Esophagus (tissue), 2 donors: ENCODE data around the gene RNLS. TPM values are rescaled to one million over a fixed set of nuclear protein-coding genes. Genes with fewer than 3 reads are reported as not detected.
"Not testable (repeated sequence)": the region's sequence is repeated elsewhere in the genome, so short reads cannot be mapped to it uniquely, and the experiment has no call there.

Experiments used
- H3K27ac ChIP-seq, 2 donors: one replicate each; pipeline ENCODE4 v1.5.1; 2013; ENCODE audit warnings: low read depth in 2 of 2, mild to moderate bottlenecking in 2 of 2, inconsistent platforms in 1 of 2, low read length in 1 of 2, moderate library complexity in 1 of 2
- H3K27me3 ChIP-seq, 2 donors: one replicate each; pipeline ENCODE4 v1.6.1; 2013; ENCODE audit warnings: low read length in 2 of 2, control low read depth in 1 of 2, mild to moderate bottlenecking in 1 of 2; ENCODE audit not compliant: insufficient read depth in 2 of 2, control insufficient read depth in 1 of 2
- H3K36me3 ChIP-seq, 2 donors: one replicate each; pipeline ENCODE4 v1.6.1; 2013; ENCODE audit warnings: low read length in 1 of 2; ENCODE audit not compliant: control insufficient read depth in 2 of 2, insufficient read depth in 2 of 2
- H3K4me1 ChIP-seq, 2 donors: one replicate each; pipeline ENCODE4 v1.6.1; 2013; ENCODE audit warnings: low read length in 1 of 2; ENCODE audit not compliant: control insufficient read depth in 2 of 2, insufficient read depth in 2 of 2
- H3K4me3 ChIP-seq, 2 donors: one replicate each; pipeline ENCODE4 v1.5.1; 2013; ENCODE audit warnings: low read length in 2 of 2, mild to moderate bottlenecking in 2 of 2, low read depth in 1 of 2, moderate library complexity in 1 of 2
- H3K9me3 ChIP-seq, 2 donors: one replicate each; pipeline ENCODE4 v1.6.1; 2013; ENCODE audit warnings: mild to moderate bottlenecking in 2 of 2, low read depth in 1 of 2, low read length in 1 of 2, moderate library complexity in 1 of 2; ENCODE audit not compliant: control insufficient read depth in 2 of 2, insufficient read depth in 1 of 2
- WGBS, 2 donors: extraction: QIAGEN DNeasy Blood & Tissue Kit; methylation state at CpG; one replicate each; pipeline ENCODE4 v1.1.7; 2013; 5-methylcytosine and 5-hydroxymethylcytosine counted together
- polyA plus RNA-seq, 2 donors: library from polyadenylated mRNA; stranded (reverse); fragments of 200-250 nt; gene quantifications; one replicate each; pipeline ENCODE4 v1.2.3, GENCODE V29; 2013
- donor health status: healthy with polysubstance abuse.
- donor health status: Bipolar disorder and iron deficiency.

The RNLS gene
- polyA plus RNA-seq, 2 donors: 3.3 to 6.7 TPM

DNA sequence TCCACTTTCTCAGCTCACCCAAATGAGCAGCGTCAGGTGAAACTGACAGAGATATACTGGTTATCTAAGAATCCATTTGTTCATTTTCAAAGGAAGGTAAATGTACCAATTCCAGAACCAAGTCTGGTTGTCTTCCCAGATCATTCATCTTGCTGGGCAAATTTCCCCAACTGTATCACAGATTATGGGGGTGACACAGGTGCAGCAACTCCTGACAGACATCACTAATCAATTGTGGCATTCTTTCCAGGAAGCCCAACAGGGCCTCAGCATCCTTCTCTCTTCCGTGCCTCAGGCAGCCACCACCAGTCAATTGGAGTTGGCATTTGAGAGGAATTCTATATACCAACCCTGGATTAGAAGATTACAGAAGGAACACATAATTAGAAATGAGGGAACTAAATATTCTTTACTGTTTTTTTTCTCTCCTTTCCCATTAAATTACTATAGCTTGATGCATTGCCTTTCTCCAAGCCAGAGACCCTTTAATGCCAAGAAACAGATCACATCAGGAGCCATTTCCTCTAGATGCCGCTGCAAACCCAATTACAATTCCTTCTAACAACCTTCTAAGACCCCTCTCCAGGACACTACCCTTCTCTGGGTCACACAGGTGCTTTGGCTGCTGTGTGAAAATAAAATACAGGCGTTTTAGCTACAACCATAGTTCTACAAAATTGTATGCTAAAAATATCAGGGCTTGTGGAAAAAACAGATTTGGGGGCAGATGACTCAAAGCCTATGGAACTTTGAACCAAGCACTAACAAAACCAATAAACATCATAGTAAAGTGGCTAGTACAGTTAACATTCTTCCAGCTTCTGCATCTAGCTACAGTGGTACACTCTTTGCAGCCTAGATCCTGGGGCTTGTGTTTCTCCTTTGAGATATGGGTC, 291.6 kb downstream of the RNLS start:
- 87 to 93% methylated on average over 4 of the region's 4 CpGs for WGBS, 2 donors
- no peaks in the 10 kb centered on the region for H3K36me3 ChIP-seq
- no peaks in the 10 kb centered on the region for H3K27me3 ChIP-seq
- no peaks in the 10 kb centered on the region for H3K9me3 ChIP-seq
- H3K4me1 ChIP-seq: no peaks in the 10 kb centered on the region
- H3K4me3 ChIP-seq: no peak overlapping the region
- no peak overlapping the region for H3K27ac ChIP-seq

GRCh38 chr10:88289342-88289741, 293.8 kb downstream of the RNLS start:
- no peaks in the 10 kb centered on the region for H3K4me1 ChIP-seq
- no peaks in the 10 kb centered on the region for H3K27me3 ChIP-seq
- H3K9me3 ChIP-seq: no peaks in the 10 kb centered on the region
- no peaks in the 10 kb centered on the region for H3K36me3 ChIP-seq
- H3K27ac ChIP-seq: no peak overlapping the region
- H3K4me3 ChIP-seq: no peak overlapping the region

DNA sequence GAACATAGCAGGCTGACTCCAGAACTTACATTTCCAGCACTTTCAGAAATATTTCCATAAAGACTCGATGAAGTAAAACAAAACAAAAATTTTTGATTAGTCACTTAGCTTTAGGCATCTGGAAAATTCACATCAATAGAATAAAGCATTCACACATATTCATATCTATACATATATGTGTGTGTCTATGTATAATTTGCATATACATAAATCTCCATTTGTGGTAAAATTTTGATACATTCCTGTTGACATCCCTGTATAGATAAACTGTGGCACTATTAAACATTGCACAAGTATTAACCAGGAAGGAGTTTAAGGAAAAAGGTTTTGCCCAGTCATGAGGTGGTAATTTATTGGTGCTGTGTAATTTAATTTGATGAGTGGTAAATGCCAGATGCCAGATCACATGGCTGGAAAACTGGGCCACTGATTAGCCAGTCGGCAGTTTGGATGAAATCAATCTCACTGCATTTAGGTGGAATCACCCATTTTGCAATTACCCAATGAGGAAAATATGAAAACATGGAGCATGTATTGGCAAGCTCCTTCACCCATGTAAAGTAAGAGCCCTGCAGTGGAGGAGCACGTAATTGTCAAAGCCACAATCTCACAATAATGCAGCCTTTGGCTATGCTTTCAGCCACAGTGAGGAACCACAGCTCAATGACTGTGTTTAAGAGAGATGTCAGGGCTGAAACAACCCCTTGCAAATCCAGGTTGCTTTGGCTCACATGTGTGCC, 294.6 kb downstream of the RNLS start:
- no peaks in the 10 kb centered on the region for H3K9me3 ChIP-seq

GRCh38 chr10:88286030-88286429, 297.1 kb downstream of the RNLS start:
- H3K27me3 ChIP-seq: no peaks in the 10 kb centered on the region
- no peaks in the 10 kb centered on the region for H3K9me3 ChIP-seq
- 96 to 100% methylated on average over 1 of the region's 1 CpG for WGBS, 2 donors
- peaks cover 0 to 2% of the 10 kb centered on the region in 2 donors for H3K4me1 ChIP-seq
- H3K4me3 ChIP-seq: no peak overlapping the region
- no peak overlapping the region for H3K27ac ChIP-seq
- H3K36me3 ChIP-seq: no peaks in the 10 kb centered on the region

More for the DNA sequence above, 294.6 kb downstream of the RNLS start:
- Histone ChIP-seq H3K27me3 (no peaks in the 10 kb centered on the region), H3K4me1 (no peaks in the 10 kb centered on the region), H3K36me3 (no peaks in the 10 kb centered on the region), H3K27ac (no peak overlapping the region), H3K4me3 (no peak overlapping the region)
- 75 to 83% methylated on average over 3 of the region's 3 CpGs for WGBS, 2 donors

- Histone ChIP-seq H3K4me1 (peaks cover 0 to 2% of the 10 kb centered on the region in 2 donors), H3K36me3 (no peaks in the 10 kb centered on the region), H3K4me3 (no peak overlapping the region), H3K27ac (no peak overlapping the region), H3K27me3 (no peaks in the 10 kb centered on the region), H3K9me3 (no peaks in the 10 kb centered on the region)
- 54 to 69% methylated on average over 6 of the region's 6 CpGs for WGBS, 2 donors
These were observed 301.3 kb downstream of the RNLS start for GRCh38 chr10:88281592-88282347.

- Histone ChIP-seq H3K27ac (no peak overlapping the region), H3K4me3 (no peak overlapping the region), H3K27me3 (no peaks in the 10 kb centered on the region), H3K9me3 (no peaks in the 10 kb centered on the region), H3K36me3 (no peaks in the 10 kb centered on the region), H3K4me1 (peaks cover 0 to 2% of the 10 kb centered on the region in 2 donors)
These were observed 302.6 kb downstream of the RNLS start for GRCh38 chr10:88280518-88280917.

- Histone ChIP-seq H3K27me3 (no peaks in the 10 kb centered on the region), H3K4me3 (no peak overlapping the region), H3K27ac (no peak overlapping the region), H3K4me1 (peaks cover 0 to 2% of the 10 kb centered on the region in 2 donors), H3K9me3 (no peaks in the 10 kb centered on the region), H3K36me3 (no peaks in the 10 kb centered on the region)
- WGBS, 2 donors: 81 to 86% methylated on average over 2 of the region's 2 CpGs
These were observed 304.2 kb downstream of the RNLS start for GRCh38 chr10:88278912-88279311.

DNA sequence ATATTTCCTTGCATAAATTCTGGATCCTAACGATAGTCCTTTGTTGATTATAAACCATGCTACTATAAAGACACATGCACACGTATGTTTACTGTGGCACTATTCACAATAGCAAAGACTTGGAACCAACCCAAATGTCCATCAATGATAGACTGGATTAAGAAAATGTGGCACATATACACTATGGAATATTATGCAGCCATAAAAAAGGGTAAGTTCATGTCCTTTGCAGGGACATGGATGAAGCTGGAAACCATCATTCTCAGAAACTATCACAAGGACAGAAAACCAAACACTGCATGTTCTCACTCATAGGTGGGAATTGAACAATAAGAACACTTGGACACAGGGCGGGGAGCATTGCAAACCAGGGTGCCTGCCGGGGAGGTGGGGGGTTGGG, 306.2 kb downstream of the RNLS start:
- H3K4me1 ChIP-seq, H3K4me3 ChIP-seq, H3K36me3 ChIP-seq, H3K27me3 ChIP-seq, H3K9me3 ChIP-seq, H3K27ac ChIP-seq: not testable (repeated sequence)
- WGBS, 2 donors: 95 to 97% methylated on average over 4 of the region's 4 CpGs

GRCh38 chr10:88274286-88274685, 308.8 kb downstream of the RNLS start:
- H3K27me3 ChIP-seq: no peaks in the 10 kb centered on the region
- WGBS, 2 donors: 93 to 97% methylated on average over 2 of the region's 2 CpGs
- H3K36me3 ChIP-seq: no peaks in the 10 kb centered on the region
- peaks cover 0 to 3% of the 10 kb centered on the region in 2 donors for H3K4me1 ChIP-seq
- H3K9me3 ChIP-seq: no peaks in the 10 kb centered on the region
- H3K27ac ChIP-seq: no peak overlapping the region
- no peak overlapping the region for H3K4me3 ChIP-seq
